Measurements from ENCODE around the gene RDH11.
"Not testable (repeated sequence)": the region's sequence is repeated elsewhere in the genome, so short reads cannot be mapped to it uniquely, and the experiment has no call there.

The RDH11 gene

DNA sequence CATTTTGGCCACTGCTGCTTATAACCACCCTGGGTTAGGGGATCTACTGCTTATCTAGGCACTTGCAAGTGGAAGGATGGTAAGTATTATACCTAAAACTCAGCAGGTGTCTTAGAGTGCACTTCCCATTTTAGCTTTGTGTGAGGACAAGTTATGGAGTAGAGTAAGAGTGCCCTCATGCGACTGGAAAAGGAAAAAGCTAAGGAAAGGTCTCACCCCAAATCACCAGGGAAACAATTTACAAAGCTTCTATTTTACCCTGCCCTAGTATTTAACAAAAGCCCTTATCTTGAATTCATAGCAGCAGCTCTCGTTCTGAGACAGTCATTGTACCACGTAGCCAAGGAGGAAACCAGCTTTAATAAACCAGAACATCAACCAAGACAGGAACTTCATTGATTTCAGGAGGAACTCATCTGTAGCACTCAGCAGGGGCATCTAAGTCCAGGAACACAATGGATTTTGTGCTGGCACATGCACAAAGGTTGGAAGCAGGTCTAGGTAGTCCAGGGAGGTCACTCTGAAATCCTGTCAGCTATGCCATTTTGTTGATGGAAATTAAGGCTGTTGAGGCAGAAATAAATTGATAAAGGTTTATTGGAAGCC lies 9.0 kb upstream of the RDH11 start:
- DNase-seq (ENCODE audit: low read depth, low spot score), result no peak

GRCh38 chr14:67703997-67704396 lies 8.4 kb upstream of the RDH11 start:
- no peak for DNase-seq (ENCODE audit: low read depth, low spot score)

- DNase-seq (ENCODE audit: low read depth, low spot score), result not testable (repeated sequence)
Measured at GRCh38 chr14:67701492-67701891, 5.9 kb upstream of the RDH11 start, which contains the start of gene RDH12. Gene RDH12 (plus strand): TSS chr14:67701886. CDS start chr14:67722643, 20,757 bp downstream.

DNA sequence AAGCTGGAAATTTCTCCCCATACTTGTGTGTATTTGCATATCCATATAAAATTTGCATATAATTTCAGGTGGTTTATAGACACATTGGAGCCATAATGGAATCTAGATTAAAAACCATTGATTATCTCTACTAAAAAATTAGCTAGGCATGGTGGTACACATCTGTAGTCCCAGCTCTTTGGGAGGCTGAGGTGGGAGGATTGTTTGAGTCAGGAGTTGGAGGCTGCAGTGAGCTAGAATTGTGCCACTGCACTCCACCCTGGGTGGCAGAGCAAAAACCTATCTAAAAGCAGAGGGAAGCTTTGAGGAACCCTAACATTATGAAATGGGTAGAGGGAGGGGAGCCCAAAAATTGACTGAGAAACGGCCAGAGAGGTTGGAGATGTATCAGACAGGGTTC lies 2.6 kb upstream of the RDH11 start:
- no peak for DNase-seq (ENCODE audit: low read depth, low spot score)

DNA sequence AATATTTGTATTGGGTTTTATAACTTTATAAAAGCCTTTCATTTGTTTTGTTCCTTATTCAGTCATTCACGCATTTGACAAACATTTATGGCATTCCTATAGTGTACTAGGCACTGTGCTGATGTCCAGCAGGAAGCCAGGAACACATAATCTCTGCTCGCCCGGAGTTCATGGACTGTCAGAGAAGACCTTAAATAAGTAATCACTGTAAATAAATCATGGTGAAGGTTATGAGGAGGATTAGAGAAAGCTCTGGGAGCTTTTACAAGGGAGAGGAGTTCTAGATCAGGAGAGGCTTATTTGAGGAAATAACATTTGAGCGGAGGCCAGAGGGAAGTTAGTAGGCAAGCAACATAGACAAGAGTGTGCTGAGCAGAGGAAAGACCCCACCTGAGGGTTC lies 1.4 kb upstream of the RDH11 start:
- no peak for DNase-seq (ENCODE audit: low read depth, low spot score)

DNA sequence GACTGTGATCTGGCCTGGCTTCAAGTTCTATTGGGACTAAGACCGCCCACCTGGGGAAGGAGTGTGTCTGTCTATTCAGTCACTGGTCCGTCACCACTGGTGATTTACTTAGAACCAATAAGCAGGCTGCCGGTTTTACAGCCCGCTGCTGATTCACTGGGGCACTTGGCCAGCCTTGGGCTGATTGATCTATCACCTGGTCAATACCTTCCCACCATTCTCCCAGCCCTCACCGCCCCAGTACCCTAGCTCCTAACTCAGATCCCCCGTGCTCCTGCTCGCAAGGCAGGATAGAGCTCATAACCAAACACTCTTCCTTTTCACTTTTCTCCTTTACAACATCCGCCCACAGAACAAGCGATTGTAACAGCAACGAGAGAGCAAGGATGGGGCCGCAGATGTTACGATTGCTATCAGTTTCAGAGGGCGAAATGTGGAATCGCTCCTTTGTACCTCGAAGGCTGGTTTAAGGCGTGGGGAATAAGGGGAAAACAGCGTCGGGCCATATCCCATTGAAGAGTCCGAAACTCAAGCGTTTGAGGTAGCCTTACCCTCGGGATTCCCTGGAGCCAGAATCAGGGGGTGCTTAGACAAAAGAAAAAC lies 672 bp downstream of the RDH11 start:
- peak; percentile 33 for DNase-seq (ENCODE audit: low read depth, low spot score)

DNA sequence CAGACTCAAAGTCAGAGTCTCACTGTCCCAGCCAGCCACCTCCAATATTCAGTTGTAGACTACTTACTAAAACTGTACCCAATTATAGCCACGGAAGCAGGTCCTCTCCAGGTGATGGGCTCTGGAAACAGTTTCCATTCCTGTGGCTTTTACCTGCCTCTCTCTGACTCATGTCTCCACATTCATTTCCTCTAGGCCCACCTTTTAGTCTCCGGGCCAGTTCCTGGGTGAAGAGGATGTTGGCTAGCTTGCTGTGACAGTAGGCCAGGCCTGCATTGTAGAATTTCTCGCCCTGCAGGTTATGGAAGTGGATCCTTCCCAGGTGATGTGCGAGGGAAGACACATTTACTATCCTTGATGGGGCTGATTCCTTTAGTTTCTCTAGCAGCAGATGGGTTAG lies 5.6 kb downstream of the RDH11 start:
- DNase-seq (ENCODE audit: low read depth, low spot score), result no peak

- DNase-seq (ENCODE audit: low read depth, low spot score), result no peak
Measured at GRCh38 chr14:67683842-67684241, 11.7 kb downstream of the RDH11 start.

- no peak for DNase-seq (ENCODE audit: low read depth, low spot score)
Measured at GRCh38 chr14:67680941-67681340, 14.6 kb downstream of the RDH11 start.

- DNase-seq (ENCODE audit: low read depth, low spot score), result no peak
Measured at GRCh38 chr14:67680121-67680602, 15.4 kb downstream of the RDH11 start.

DNA sequence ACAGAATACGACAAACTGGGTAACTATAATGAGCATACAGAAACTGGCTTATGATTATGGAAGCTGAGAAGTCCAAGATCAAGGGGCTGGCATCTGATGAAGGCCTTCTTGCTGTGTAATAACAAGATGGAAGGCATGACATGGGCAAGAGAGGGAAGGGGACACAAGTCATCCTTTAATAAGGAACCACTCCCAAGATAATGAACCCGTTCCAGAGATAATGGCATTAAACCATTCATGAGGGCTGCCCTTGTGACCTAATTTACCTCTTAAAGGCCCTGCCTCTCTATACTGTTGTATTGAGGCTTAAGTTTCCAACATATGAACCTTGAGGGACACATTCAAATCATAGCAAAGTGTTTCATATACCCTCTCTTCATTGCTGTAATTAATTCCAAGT lies 16.6 kb downstream of the RDH11 start:
- DNase-seq (ENCODE audit: low read depth, low spot score), result no peak

- DNase-seq (ENCODE audit: low read depth, low spot score), result no peak
Measured at GRCh38 chr14:67675219-67675582, 20.4 kb downstream of the RDH11 start.

- peak; percentile 64 for DNase-seq (ENCODE audit: low read depth, low spot score)
Measured at GRCh38 chr14:67674480-67675218, 20.9 kb downstream of the RDH11 start, which contains the start of gene VTI1B. Gene VTI1B (minus strand): TSS chr14:67674632. CDS start chr14:67674489, 143 bp downstream.

- peak; percentile 18 for DNase-seq (ENCODE audit: low read depth, low spot score)
Measured at GRCh38 chr14:67674139-67674479, 21.5 kb downstream of the RDH11 start.

DNA sequence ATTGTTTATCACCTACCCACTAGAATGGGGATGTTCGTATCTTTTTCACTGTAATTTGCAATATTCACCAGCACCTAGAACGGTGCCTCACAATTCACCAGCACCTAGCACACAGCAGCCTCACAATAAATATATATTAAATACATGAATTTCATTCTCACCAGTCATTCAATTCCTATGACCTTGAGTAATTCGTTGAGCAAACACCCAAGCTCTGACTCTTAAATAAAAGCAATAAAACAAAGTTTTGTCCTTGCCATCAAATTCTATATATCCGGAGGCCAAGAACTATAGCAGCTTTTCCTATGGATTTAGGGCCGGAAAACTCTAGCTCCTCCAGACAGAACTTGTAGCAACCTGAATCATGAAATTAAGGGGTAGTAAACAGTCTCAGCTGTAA lies 22.1 kb downstream of the RDH11 start:
- no peak for DNase-seq (ENCODE audit: low read depth, low spot score)

DNA sequence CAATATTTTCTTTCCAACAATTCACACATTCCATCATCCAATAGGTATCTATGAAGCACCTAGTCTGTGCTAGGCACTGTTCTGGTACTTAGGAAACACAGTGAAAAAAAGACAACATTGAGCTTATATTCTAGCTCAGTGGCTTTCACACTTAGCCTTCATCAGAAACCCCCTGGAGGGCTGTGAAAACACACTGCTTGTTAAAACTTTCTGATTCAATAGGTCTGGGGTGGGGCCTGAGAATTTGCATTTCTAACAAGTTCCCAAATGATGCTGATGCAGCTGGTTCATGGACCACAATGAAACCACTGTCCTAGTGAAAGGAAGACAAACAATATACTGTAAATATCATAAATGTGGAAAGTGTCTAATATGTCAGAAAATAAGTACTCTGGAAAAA lies 27.0 kb downstream of the RDH11 start:
- no peak for DNase-seq (ENCODE audit: low read depth, low spot score)

GRCh38 chr14:67666750-67667449 lies 28.7 kb downstream of the RDH11 start:
- no peak for DNase-seq (ENCODE audit: low read depth, low spot score)

- DNase-seq (ENCODE audit: low read depth, low spot score), result no peak
Measured at GRCh38 chr14:67665868-67666267, 29.7 kb downstream of the RDH11 start.

DNA sequence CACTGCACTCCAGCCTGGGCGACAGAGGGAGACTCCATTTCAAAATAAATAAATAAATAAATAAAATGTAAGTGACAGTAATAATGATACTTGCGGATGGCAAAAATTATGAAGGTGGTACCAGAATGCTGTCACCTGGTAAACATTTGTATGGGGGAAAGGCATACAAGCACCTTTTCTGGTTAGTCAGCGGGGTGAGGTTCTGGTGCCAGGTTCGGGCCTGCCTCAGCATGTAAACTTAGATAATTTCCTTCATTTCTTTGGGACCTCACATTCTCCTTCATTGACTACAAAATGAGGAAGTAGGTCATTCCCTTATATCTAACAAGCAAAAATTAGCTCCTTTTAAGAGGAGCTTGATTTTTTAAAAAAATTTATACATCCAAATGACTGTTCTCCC lies 31.9 kb downstream of the RDH11 start:
- no peak for DNase-seq (ENCODE audit: low read depth, low spot score)

DNA sequence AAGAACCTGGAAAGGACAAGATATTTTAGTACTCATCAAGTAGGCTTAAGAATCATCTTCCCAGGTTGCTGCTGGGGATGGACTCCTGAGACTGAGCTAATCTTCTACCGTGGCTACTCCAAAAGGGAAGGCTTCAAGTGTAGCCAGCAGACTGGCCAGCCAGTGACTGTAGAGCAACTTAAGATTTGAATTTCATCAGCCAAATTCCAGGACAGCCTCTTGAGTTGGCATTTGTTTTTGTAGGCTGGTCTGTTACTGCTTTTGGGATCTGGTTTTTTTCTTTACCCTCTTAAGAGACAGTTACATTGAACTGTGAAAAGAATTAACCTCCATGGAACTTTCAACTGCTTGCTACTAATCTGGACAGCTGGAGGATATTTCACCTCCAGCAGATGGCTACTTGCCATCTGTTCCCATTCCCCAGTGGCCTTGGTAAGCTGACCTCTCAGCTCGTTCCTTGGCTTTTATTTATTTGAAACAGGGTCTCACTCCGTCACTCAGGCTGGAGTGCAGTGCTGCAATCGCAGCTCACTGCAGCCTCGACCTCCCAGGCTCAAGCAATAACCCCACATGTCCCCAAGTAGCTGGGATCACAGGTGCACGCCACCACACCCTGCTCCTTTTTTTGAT lies 41.8 kb downstream of the RDH11 start:
- no peak for DNase-seq (ENCODE audit: low read depth, low spot score)

DNA sequence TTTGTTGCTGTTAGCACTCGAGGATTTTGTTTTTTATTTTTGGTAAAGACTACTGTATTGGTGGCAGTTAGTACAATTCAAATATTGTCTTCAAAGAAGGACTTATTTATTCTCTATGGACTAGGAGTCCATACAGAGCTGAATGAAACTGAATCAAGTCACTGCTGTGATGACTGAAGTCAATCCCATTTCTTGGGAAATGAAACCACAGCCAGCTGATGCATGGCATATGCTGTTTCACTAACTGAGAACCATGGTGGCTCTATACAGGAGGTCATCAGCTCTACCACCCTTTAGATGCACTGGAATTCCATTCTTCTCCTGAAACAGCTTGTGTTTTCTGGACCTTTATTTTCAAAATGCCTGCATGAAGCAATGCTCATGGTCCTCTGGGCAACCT lies 43.4 kb downstream of the RDH11 start:
- no peak for DNase-seq (ENCODE audit: low read depth, low spot score)

GRCh38 chr14:67650694-67651093 lies 44.9 kb downstream of the RDH11 start:
- no peak for DNase-seq (ENCODE audit: low read depth, low spot score)
